Left forelimb (tissue), 1 donor: ENCODE results near the gene SGPL1.
"Not testable (repeated sequence)": the region's sequence is repeated elsewhere in the genome, so short reads cannot be mapped to it uniquely, and the experiment has no call there.

Experiments used
- DNase-seq: peaks from one replicate; pipeline ENCODE4 v3.0.0-alpha.2; 2018; ENCODE audit warnings: low spot score

Gene SGPL1, protein sequence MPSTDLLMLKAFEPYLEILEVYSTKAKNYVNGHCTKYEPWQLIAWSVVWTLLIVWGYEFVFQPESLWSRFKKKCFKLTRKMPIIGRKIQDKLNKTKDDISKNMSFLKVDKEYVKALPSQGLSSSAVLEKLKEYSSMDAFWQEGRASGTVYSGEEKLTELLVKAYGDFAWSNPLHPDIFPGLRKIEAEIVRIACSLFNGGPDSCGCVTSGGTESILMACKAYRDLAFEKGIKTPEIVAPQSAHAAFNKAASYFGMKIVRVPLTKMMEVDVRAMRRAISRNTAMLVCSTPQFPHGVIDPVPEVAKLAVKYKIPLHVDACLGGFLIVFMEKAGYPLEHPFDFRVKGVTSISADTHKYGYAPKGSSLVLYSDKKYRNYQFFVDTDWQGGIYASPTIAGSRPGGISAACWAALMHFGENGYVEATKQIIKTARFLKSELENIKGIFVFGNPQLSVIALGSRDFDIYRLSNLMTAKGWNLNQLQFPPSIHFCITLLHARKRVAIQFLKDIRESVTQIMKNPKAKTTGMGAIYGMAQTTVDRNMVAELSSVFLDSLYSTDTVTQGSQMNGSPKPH

DNA sequence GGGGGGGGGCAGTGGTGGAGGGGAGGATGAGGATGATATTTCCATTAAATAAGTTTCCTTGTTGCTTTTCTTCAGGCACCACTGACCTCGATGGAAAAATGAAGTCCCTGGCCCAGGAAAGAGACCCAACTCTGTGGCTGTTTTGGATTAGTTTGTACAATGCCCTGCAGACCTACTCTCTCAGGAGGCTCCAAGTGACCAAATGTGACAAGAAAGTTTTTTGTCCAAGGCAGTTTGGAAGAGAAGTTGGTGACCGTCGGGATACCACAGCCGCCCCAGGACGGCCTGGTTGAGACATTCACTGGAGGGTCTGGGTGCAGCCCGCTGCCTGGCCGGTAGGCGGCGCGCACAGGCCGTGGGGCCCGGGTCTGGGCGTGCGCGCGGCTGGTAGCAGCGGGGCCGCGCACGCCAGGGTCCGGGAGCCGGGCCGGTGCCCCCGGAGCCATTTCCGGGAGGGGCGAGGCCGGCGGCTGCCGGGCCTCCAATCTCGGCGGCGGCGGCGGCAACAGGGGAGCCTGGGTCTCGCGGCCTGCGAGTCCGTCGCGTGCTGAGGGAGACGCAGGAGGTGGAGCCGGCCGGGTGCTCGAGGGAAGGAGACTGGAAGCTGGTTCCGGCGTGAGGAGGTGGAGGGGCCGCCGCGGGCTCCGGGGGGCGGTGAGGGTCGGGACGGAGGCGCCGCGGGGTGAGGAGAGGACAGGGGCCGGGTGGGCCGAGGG is at the start of gene SGPL1:
Gene SGPL1 (plus strand): TSS at position 445 of the 716 bp plus-strand sequence. CDS start 906 bp downstream, outside the sequence.
- DNase-seq: peak; percentile 89

DNA sequence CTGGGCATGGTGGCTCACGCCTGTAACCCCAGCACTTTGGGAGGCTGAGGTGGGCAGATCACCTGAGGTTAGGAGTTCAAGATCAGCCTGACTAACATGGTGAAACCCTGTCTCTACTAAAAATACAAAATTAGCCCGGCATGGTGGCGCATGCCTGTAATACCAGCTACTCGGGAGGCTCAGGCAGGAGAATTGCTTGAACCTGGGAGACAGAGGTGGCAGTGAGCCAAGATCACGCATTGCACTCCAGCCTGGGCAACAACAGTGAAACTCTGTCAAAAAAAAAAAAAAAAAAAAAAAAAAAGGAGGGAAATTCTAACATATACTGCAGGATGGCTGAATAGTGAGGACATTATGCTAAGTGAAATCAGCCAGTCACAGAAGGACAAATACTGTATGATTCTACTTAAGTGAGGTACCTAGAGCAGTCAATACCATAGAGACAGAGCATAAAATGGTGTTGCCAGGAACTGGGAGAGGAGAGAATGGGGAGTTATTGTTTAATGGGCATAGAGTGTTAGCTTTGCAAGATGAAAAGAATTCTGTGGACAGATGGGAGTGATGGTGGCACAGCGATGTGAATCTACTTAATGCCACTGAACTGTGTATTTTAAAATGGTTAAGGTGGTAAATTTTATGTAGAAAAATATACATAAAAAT is 47.6 kb upstream of the SGPL1 start:
- not testable (repeated sequence) for DNase-seq

DNA sequence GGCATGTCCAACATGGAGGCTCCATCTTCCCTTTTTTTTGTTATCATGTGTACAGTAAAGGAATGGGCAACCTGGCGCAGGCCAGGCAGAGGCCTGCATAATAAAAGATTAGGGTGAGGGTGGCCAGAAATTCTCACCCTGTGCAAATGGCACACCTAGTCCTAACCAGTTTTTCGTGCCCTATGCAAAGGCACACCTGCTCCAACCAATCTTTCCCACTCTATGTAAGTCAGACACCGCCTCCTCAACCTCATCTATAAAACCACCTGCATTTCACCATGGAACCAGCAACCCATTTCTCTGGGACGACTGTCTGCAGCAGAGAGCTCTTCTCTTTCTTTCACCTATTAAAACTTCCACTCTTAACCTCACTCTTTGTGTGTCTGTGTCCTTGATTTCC is 46.6 kb upstream of the SGPL1 start:
- DNase-seq: peak; percentile 25

DNA sequence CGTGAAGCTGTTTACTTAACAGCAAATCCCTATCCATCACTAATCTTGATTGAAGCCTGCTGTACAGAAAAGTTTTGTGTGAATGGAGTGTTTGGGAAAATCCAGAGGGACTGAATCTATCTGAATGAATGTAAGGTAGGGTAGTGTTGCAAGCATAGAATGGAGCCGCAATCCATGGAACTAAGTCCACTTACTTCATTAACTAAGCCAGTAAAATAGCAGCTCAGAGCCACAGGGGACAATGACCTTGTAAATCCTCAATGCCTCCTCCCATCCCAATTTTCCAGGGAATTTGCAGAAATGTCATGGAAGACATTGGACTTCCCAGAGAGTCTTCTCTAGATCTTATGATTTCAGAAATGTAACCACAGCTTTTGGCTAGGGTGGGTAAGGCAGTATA is 45.7 kb upstream of the SGPL1 start:
- no peak for DNase-seq

DNA sequence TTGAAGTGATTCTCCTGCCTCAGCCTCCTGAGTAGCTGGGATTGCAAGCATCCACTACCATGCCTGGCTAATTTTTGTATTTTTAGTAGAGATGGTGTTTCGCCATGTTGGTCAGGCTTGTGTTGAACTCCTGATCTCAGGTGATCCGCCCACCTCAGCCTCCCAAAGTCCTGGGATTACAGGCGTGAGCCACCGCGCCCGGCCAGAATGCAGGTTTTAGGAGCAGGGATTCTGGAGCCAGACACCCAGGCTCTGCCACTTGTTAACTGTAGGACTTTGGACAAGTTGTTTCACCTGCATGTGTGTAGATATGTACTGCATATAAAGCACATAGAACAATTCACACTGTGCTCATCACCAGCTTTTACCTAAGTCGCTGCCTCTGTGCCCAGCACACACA is 45.2 kb upstream of the SGPL1 start:
- DNase-seq: not testable (repeated sequence)

DNA sequence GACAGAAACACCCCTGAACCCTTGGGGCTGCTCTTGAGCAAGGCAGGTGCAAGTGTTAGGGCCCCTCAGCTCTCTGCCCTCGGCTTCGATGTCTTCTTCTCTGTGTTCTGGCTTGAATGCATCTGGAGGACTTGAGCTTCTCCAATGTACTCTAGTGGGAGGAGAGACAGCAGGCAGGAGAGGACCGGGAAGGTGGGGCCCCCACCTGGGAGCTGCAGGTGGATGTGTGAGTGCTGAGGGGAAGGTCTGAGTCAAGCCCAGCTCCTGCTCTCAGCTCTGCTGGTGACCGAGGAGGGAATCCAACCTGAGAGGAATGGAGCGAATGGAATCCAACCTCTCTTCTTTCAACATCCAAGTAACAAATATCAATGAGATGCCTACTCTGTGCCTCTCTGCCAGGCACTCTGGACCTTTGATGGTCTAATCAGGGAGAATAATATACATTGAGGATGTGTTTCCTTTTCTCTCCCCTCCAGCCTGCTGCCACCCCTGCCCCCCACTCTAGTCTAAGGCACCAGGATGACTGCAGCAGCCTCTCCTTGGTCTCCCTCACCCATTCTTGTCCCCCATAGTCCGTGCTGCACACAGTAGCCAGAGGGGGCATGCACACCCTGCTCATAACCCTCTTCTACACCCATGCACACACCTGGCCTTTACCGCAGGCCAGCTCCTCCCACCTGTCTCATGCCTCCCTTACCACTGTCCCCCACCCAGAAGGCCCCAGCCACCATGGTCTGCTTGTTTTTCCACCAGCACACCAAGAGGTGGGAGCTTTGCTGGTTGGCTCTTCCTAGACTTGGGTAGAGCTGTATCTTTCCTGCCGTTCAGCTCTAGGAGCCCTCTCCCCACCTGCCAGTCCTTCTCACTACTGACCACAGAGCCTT is 44.2 kb upstream of the SGPL1 start:
- no peak for DNase-seq

DNA sequence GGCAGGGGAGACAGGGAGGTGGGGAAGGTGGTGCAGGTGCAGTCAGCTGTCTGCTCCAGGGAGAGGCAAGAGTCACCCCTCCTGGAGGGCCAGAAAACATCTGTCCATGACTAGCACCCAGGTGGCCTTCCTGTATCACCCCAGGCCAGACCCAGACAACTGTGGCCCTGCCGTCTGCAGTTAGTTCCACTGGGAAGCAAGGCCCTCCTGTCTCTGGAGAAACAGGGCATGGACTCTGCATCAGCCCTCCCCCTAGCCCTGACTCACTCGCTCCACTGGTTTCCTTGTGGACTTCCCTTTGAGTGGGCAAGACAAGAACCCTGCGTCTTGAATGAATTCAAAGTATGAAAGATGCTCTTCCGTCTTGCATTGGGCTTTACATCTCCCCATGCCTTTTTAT is 43.1 kb upstream of the SGPL1 start:
- DNase-seq: no peak

DNA sequence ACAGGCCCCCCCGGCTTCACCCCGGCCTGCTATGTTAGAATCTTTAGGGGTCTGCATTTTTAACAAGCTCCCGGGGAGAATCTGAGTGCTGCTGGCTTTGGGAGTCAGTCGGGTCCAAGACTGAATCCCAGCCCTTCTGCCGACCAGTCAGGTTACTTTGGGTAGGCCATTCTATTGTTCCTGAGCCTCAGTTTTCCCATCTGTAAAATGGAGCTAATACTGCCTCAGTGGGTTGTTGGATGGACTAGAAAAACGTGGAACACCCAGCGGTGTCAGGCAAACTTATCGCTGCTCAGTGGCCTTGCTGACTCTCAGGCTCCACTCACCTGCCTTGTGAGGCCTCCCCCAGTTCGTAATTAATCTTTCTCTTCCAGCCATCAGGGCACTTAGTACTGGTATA is 42.3 kb upstream of the SGPL1 start:
- no peak for DNase-seq

DNA sequence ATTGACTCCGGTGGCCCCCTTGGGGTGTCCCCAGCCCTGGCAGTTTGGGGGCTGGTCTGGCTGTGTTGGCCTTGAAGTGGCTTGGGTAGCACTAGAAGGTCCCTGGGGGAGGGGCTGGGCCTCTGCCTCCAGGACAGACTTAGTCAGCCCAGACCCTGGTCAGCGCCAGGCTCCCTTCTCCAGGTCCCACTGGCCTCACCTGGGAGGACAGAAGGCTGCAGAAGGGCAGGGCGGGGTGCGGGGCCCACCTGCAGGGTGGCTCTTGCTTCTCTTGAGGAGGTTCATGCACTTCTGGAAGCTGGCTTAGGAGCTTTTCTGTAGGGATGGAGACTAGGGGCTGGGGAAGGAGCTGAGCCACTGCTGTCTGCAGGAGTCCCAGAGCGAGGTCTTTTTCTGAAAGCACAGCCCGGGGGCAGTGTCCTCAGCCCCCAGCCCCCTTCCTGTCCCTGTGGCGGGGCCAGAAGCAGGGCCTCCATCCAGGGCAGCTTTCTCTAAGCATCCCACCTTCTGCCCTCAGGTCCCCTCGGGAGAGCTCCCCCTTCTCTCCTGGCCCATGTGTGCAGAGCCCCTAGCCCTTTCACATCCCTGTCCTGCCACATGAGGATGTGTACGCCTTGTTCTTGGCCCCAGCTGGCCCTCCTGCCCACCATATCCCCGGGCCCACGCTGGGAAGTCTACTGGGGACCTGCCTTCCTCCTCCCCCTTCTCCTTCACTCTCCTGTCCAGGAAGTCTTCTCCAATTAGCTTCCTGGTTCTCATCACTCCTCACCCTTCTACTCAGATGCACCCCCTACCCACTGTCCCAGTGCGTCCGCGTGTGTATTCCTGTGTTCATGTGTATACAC is 41.6 kb upstream of the SGPL1 start:
- DNase-seq: no peak

DNA sequence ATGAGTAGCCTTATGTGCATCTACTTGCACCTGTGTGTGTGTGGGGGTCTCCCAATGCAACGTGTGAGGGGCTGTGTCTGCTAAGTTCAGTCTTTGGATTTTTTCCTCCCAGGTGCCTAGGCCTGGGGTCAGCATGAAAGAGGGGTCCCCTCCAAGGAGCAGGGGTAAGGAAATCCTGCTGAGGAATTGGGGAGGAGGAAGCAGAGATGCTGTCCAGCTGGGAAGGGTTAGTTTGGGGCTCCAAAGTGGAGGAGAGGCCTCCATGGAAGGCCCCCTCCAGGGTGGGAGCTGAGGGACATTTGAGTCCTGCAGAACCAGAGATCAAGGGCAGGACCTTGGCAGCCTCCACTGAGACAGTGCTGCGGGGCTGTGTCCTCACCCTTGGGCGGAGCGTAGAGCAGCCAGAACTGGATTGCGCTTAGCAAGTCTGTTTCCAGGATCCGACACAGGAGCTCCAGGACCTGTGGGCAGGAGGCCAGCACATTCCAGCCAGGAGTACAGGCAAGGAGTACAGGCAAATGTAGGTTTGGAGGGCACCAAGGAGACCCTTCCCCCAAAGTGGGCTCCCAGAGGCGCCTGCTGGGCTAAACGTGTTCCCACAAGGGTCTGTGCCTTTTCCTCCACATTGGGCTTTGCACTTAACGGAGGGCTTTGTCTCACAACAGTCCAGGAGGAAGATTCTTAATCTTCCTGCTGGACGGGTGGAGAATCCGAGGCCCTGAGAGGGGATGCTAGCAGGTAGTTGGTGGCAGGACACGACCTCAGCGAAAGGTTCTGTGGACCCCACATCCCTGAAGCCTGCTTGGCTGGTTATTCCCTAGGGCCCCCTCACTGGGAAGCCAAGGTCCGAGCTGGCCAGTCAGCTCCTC is 40.7 kb upstream of the SGPL1 start:
- DNase-seq: no peak

DNA sequence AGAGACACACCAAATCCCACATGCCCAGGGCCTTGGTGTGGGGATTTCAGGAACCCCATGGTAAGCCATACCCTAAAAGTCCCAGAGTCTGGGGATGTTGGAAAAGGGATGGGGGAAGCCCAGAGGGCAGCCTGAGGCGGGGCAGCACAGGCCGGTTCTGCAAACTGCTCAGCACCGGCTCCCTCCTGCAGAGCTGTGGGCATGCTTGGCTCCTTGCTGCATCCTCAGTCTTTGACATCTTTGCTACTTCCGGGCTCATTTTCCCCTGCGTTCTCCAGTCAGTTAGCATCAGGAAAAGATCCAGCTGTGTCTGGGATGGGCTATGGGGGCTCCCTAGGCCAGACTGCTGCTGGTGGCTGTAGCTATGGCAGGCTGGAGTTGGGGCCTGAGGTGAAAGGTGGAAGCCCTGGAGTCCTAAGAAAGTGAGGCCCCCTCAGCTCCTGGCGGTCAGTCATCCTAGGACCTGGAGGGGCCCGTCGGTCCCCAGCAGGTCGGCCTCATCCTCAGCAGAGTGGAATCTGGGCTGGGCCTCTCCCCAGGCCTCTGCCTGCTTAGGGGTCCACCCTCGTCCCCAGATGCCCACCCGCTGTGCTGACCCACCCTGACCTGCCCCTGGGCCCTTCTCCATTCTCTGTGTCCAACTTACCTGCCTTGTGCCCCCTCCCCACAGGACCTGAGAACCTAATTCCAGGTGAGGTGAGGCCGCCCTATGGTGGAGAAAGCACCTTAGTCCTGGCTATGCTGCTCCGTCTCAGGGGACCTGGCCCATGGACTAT is 39.9 kb upstream of the SGPL1 start:
- DNase-seq: no peak

DNA sequence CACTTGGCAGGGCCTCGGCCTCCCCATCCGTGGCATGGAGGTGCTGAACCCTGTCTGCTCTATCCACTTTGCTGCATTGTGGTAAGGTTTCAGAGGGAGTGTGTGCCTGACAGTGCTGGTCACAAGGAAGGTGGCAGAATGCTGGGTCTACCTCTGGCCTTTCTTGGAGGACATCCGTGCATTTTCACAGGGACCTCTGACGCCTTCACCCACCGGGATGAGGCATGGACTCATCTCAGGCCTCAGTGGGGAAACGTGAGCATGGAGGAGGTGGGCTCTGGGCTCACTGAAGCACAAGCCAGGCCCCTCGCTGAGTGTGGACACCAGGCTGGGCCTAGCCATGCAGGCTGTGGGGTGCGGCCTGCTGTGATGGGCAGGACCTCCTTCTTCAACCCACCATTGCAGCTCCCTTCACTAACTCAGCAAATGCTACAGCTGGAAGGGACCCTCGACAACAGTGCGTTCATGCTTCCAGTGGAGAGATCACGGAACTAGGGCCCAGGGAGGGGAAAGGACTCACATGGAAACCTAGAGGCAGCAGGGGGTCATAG is 39.2 kb upstream of the SGPL1 start:
- no peak for DNase-seq

DNA sequence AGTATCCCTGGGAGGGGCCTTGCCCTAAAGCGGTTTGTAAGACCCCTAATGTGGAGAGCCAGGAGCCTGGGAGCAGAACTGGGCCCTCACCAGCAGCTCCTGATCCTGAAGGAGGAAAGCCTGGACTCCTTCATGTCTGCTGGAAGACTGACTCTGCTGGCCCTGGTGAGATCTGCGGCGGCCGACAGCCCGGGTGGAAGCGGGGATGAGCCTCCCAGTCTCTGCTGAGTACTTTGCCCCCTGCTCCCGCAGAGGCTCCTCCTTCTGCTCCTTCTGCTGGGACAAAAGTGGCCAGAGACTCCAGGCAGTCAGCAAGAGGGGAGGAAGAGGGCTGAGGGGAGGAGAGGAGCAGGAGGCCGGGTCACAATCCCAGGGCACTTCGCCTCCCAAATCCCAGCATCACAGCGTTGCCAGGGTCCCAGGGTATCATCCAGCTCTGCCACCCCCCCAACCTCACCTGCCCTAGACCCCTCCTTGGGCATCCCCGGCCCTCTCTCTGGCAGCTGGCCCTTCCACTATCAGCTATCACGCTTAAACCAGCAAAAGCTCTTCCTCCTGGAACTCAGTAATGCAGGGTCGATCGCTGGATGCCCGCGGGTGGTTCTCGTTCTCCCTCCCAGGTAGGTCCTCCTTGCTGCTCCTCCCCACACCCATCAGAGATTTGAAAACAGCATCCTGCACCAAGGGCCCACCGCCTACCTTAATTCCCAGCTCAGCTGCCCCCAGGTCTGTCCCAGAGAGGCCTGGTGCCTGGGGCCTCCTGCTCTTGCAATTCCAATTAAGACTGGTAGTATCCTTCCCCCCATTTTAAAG is 38.5 kb upstream of the SGPL1 start:
- DNase-seq: no peak

DNA sequence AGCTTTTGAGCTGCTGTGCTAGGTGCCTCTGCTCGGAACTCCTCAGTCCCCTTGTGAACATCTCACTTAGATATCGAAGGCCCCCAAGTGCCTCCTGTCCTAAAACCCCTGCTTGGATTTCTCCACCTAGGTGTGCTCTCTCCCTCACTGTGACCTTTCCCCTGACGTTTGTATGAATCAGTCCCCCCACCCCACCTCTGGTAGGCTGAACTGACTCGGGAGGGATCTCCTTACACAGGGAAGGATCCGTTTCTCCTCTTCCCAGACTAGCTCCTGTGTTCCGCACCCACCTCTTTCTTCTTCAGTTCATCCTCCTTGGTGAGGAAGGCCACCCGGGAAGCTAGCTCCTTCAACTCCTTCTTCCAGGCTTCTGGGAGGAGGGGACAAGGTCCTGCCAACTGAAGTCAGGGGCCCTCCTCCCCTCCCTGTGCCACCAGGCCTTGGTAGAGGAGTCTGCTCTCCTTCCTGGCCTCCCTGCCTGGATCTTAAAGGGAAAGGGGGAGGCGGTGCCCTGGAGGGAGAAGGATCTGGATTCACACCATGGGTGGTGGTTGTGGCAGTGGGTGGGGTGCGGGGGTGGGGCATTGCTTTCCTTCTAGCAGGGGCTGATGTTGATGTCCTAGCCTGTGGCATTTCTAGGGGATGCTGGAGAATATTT is 37.4 kb upstream of the SGPL1 start:
- DNase-seq: no peak

DNA sequence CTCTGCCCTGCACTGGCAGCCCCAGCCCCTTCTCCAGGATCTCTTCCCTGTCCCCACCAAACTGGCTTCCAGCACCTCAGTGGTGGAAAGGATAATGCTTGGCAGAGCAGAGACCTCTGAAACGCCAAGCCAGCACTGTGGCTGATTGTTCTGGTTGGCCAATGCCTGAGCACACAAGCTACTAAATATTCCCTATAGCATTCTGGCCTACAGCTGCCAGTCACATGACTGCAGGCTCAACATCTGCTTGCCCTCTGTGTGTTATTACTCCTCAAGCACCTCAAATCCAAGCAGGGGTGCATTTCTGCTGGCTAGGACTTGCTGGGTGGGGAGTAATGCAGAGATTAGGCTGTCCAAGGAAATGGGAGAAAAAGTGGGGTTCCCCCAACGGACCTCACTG is 36.7 kb upstream of the SGPL1 start:
- DNase-seq: no peak

DNA sequence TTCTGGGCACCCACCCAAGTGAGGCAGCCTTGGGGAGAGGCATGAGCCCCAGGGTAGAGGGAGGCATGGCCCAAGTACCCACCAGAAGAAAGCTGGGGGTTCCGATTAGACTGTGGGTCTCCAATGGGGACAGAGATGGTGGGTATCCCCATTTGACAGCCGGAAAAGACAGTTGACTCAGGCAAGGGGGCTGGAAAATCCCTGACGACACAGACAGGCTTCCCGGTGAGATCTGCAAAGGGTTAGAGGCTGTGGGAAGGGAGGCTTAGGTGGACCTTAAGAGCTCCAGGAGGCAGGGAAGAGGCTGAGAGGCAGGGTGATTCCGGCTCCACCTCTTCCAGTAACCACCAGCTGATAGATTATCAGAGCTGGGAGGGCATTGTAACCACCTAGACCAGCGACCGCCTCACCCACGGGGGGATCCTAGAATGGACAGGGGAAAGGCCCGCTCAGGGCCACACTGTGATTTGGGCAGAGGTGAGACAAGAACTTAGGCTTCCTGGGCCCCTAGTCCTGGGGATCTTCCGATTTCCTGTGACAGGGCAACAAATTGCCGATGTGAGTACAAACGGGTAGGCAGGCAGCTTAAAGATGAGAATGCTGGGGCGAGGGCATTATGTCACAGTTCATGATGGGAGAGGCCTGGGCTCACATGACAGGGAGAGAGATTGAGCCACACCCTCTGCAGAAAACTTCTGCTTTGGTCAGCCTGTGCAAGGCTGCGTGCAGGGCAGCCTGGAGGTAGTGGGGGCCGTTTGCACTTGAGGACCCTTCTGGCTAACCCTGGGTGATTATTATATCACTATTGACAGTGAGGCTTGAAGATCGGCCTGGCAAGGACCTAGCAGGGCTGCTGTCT is 36.0 kb upstream of the SGPL1 start:
- no peak for DNase-seq
